Fibroblast of villous mesenchyme (primary cell): ENCODE results near the gene ZNF787. TPM values are rescaled to one million over a fixed set of nuclear protein-coding genes. Genes with fewer than 3 reads are reported as not detected.
"Not testable (repeated sequence)": the region's sequence is repeated elsewhere in the genome, so short reads cannot be mapped to it uniquely, and the experiment has no call there.

Experiments used
- DNase-seq: peaks from one replicate; pipeline ENCODE4 v3.0.0-alpha.2; 2010; ENCODE audit warnings: low read depth
- H3K4me3 ChIP-seq: 2 replicates; pipeline ENCODE4 v1.5.1; 2011; ENCODE audit warnings: low read depth, mild to moderate bottlenecking, low read length
- CTCF ChIP-seq: IDR thresholded peaks from 2 replicates; pipeline ENCODE4 v1.5.1; 2012; ENCODE audit warnings: low read depth, mild to moderate bottlenecking, low read length; ENCODE audit not compliant: insufficient read depth
- total RNA-seq: library from RNA; depleted of rRNA; stranded (reverse); fragments of >200 nt; gene quantifications from 2 replicates; pipeline ENCODE4 v1.2.3, GENCODE V29; 2012

ZNF787 gene
- total RNA-seq, 1 donor = 25.0 TPM

- DNase-seq = no peak
These were observed 19.2 kb downstream of the ZNF787 start for GRCh38 chr19:56101746-56102535.

GRCh38 chr19:56101095-56101494 is 20.0 kb downstream of the ZNF787 start:
- no peak for TF ChIP-seq CTCF
- no peak for DNase-seq

More at GRCh38 chr19:56101746-56102535, 19.2 kb downstream of the ZNF787 start:
- no peak for TF ChIP-seq CTCF
- no peak overlapping the region for H3K4me3 ChIP-seq

GRCh38 chr19:56099638-56100539 is 21.2 kb downstream of the ZNF787 start:
- DNase-seq = no peak
- H3K4me3 ChIP-seq = no peak overlapping the region
- TF ChIP-seq CTCF = no peak

More at GRCh38 chr19:56101095-56101494, 20.0 kb downstream of the ZNF787 start:
- no peak overlapping the region for H3K4me3 ChIP-seq

- no peak for TF ChIP-seq CTCF
- H3K4me3 ChIP-seq = no peak overlapping the region
- DNase-seq = no peak
These were observed 22.1 kb downstream of the ZNF787 start for GRCh38 chr19:56098731-56099568.

- DNase-seq, H3K4me3 ChIP-seq: not testable (repeated sequence)
These were observed 22.9 kb downstream of the ZNF787 start for GRCh38 chr19:56098237-56098636.

GRCh38 chr19:56097776-56098175 is 23.3 kb downstream of the ZNF787 start:
- no peak for DNase-seq
- no peak for TF ChIP-seq CTCF
- no peak overlapping the region for H3K4me3 ChIP-seq
